Measurements from ENCODE around the gene GPC5.
A peak's percentile ranks its signal among the peaks of the same experiment; 100 is the strongest.

- TF ChIP-seq CTCF (IDR thresholded peaks at IDR 0.05; ENCODE audit: low read length) (peak; percentile 71), EZH2 (IDR thresholded peaks at IDR 0.05; ENCODE audit: borderline replicate concordance, low read length) (no peak)
Observed at GRCh38 chr13:92573467-92574057, 1175.1 kb downstream of the GPC5 start.

Data from OCI-LY1 (cell line).